ENCODE data around the gene SENP1. TPM values are rescaled to one million over a fixed set of nuclear protein-coding genes. Genes with fewer than 3 reads are reported as not detected.

SENP1 gene
- polyA plus RNA-seq, 1 donor from 2014 or later: 14.0 TPM

DNA sequence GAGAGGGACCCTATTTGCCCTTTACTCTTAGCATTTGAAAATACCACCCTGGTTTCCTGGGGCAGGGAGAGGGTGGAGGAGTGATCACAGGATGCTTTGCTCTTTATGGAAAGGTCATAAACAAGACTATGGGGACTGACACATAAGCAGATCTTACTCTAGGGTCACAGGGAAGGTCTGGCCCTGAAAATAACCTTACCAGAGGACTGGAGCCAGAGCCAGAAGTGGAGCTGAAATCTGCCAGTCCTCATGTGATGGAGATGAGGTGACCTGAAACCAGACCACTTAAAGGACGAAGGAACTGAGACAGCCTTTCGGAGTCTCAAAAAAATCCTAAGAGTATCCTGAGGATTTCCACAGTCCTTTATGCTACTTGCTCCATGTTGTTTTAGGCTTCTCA lies 25.6 kb upstream of the SENP1 start:
- TF ChIP-seq POLR2AphosphoS5 (IDR thresholded peaks at IDR 0.05) (no peak), EP300 (conservative IDR thresholded peaks at IDR 0.05; ENCODE audit: poor library complexity, severe bottlenecking) (no peak), EZH2 (IDR thresholded peaks at IDR 0.05; ENCODE audit: borderline replicate concordance, insufficient read depth, low read length, poor library complexity, severe bottlenecking) (no peak), RAD21 (conservative IDR thresholded peaks at IDR 0.05) (no peak), TAF1 (IDR thresholded peaks at IDR 0.05; ENCODE audit: low read depth) (no peak), REST (IDR thresholded peaks at IDR 0.05; ENCODE audit: borderline replicate concordance) (no peak), SMC3 (conservative IDR thresholded peaks at IDR 0.05; ENCODE audit: poor library complexity) (no peak), MXI1 (conservative IDR thresholded peaks at IDR 0.05; ENCODE audit: poor library complexity, severe bottlenecking) (no peak)
- TF ChIP-seq, protein P1, sequence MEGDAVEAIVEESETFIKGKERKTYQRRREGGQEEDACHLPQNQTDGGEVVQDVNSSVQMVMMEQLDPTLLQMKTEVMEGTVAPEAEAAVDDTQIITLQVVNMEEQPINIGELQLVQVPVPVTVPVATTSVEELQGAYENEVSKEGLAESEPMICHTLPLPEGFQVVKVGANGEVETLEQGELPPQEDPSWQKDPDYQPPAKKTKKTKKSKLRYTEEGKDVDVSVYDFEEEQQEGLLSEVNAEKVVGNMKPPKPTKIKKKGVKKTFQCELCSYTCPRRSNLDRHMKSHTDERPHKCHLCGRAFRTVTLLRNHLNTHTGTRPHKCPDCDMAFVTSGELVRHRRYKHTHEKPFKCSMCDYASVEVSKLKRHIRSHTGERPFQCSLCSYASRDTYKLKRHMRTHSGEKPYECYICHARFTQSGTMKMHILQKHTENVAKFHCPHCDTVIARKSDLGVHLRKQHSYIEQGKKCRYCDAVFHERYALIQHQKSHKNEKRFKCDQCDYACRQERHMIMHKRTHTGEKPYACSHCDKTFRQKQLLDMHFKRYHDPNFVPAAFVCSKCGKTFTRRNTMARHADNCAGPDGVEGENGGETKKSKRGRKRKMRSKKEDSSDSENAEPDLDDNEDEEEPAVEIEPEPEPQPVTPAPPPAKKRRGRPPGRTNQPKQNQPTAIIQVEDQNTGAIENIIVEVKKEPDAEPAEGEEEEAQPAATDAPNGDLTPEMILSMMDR (IDR thresholded peaks at IDR 0.05; ENCODE audit: poor library complexity, severe bottlenecking): no peak
- peaks cover 4% of the 10 kb centered on the region for H3K79me2 ChIP-seq (replicated peaks; ENCODE audit: insufficient read depth, low read length)
- H3K9me2 ChIP-seq (ENCODE audit: insufficient read depth, low read length): no peaks in the 10 kb centered on the region
- H3K27me3 ChIP-seq (ENCODE audit: insufficient read depth, low read depth, low read length): no peaks in the 10 kb centered on the region
- H3F3A ChIP-seq (ENCODE audit: insufficient read depth, low read length, poor library complexity, severe bottlenecking): no peaks in the 10 kb centered on the region
- H3K36me3 ChIP-seq (ENCODE audit: insufficient read depth, low read length): no peaks in the 10 kb centered on the region
- no peaks in the 10 kb centered on the region for H4K20me1 ChIP-seq (ENCODE audit: insufficient read depth)
- H3K4me3 ChIP-seq (ENCODE audit: low read length): no peak overlapping the region
- H3K9me3 ChIP-seq (ENCODE audit: low read length): no peaks in the 10 kb centered on the region
- no peak overlapping the region for H3K27ac ChIP-seq (ENCODE audit: low read length)
- no peak overlapping the region for H3K9ac ChIP-seq (ENCODE audit: low read length)
- no peak overlapping the region for H2AFZ ChIP-seq (ENCODE audit: low read depth, low read length)
- no peak overlapping the region for H3K4me2 ChIP-seq (ENCODE audit: low read length)

- no peak overlapping the region for H3K27ac ChIP-seq (ENCODE audit: low read length)
- peaks cover 4% of the 10 kb centered on the region for H3K79me2 ChIP-seq (replicated peaks; ENCODE audit: insufficient read depth, low read length)
- H3K36me3 ChIP-seq (ENCODE audit: insufficient read depth, low read length): no peaks in the 10 kb centered on the region
- no peak overlapping the region for H3K4me3 ChIP-seq (ENCODE audit: low read length)
- no peaks in the 10 kb centered on the region for H3K9me3 ChIP-seq (ENCODE audit: low read length)
- TF ChIP-seq REST (IDR thresholded peaks at IDR 0.05; ENCODE audit: borderline replicate concordance): no peak
- TF ChIP-seq TAF1 (IDR thresholded peaks at IDR 0.05; ENCODE audit: low read depth): no peak
- no peak for TF ChIP-seq EP300 (conservative IDR thresholded peaks at IDR 0.05; ENCODE audit: poor library complexity, severe bottlenecking)
- TF ChIP-seq MXI1 (conservative IDR thresholded peaks at IDR 0.05; ENCODE audit: poor library complexity, severe bottlenecking): no peak
- TF ChIP-seq EZH2 (IDR thresholded peaks at IDR 0.05; ENCODE audit: borderline replicate concordance, insufficient read depth, low read length, poor library complexity, severe bottlenecking): no peak
- TF ChIP-seq, protein P1 (IDR thresholded peaks at IDR 0.05; ENCODE audit: poor library complexity, severe bottlenecking): no peak
- TF ChIP-seq POLR2AphosphoS5 (IDR thresholded peaks at IDR 0.05): no peak
- no peak for TF ChIP-seq RAD21 (conservative IDR thresholded peaks at IDR 0.05)
- TF ChIP-seq SMC3 (conservative IDR thresholded peaks at IDR 0.05; ENCODE audit: poor library complexity): no peak
- no peaks in the 10 kb centered on the region for H4K20me1 ChIP-seq (ENCODE audit: insufficient read depth)
- no peaks in the 10 kb centered on the region for H3K27me3 ChIP-seq (ENCODE audit: insufficient read depth, low read depth, low read length)
- H3K9me2 ChIP-seq (ENCODE audit: insufficient read depth, low read length): no peaks in the 10 kb centered on the region
- H2AFZ ChIP-seq (ENCODE audit: low read depth, low read length): no peak overlapping the region
- H3K4me2 ChIP-seq (ENCODE audit: low read length): no peak overlapping the region
- no peaks in the 10 kb centered on the region for H3F3A ChIP-seq (ENCODE audit: insufficient read depth, low read length, poor library complexity, severe bottlenecking)
- no peak overlapping the region for H3K9ac ChIP-seq (ENCODE audit: low read length)
Measured at GRCh38 chr12:48129376-48129775, 23.5 kb upstream of the SENP1 start.
